Suprapubic skin (tissue), 4 donors: ENCODE measurements around the gene SACM1L. TPM values are rescaled to one million over a fixed set of nuclear protein-coding genes. Genes with fewer than 3 reads are reported as not detected.
"Not testable (repeated sequence)": the region's sequence is repeated elsewhere in the genome, so short reads cannot be mapped to it uniquely, and the experiment has no call there.

ENCODE experiments used
- DNase-seq, 2 donors: peaks; one replicate each; pipeline ENCODE4 v3.0.0-alpha.2; 2019; ENCODE audit warnings: low spot score in 2 of 2
- H3K27ac ChIP-seq: fragments of 200-600 bp; sonication (generic); one replicate; pipeline ENCODE4 v1.5.1; 2019
- H3K27me3 ChIP-seq: fragments of 200-600 bp; sonication (generic); one replicate; pipeline ENCODE4 v1.5.1; 2019
- H3K36me3 ChIP-seq: fragments of 200-600 bp; sonication (generic); one replicate; pipeline ENCODE4 v1.5.1; 2019
- H3K4me1 ChIP-seq: fragments of 200-600 bp; sonication (generic); one replicate; pipeline ENCODE4 v1.5.1; 2019
- H3K4me3 ChIP-seq: fragments of 200-600 bp; sonication (generic); one replicate; pipeline ENCODE4 v1.5.1; 2019; ENCODE audit warnings: mild to moderate bottlenecking
- H3K9me3 ChIP-seq: fragments of 200-600 bp; sonication (generic); one replicate; pipeline ENCODE4 v1.5.1; 2019
- EP300 ChIP-seq: sonication (generic); formaldehyde crosslinking; IDR thresholded peaks from one replicate; pipeline ENCODE4 v1.6.1; 2017; ENCODE audit warnings: antibody characterized with exemption
- POLR2A ChIP-seq, 2 donors: fragments of 450-650 bp; IDR thresholded peaks; one replicate each; pipeline ENCODE4 v1.6.1; 2017; ENCODE audit warnings: antibody characterized with exemption in 2 of 2, mild to moderate bottlenecking in 2 of 2, moderate library complexity in 2 of 2
- POLR2AphosphoS5 ChIP-seq, 3 donors: sonication (generic); formaldehyde crosslinking; IDR thresholded peaks; one replicate each; pipeline ENCODE4 v1.6.1; 2017; ENCODE audit warnings: antibody characterized with exemption in 3 of 3
- WGBS: methylation state at CpG from one replicate; pipeline ENCODE4 v1.1.5; 2018; 5-methylcytosine and 5-hydroxymethylcytosine counted together
- total RNA-seq, 4 donors: library from RNA; depleted of rRNA; stranded (reverse); fragments of >200 nt; gene quantifications; one replicate each; pipeline ENCODE4 v1.1.0, GENCODE V29; 2016
- TF ChIP-seq, protein P1 (sequence below), 2 donors: fragments of 200-600 bp in 1 of 2; fragments of 450-650 bp in 1 of 2; sonication (generic) in 1 of 2; IDR thresholded peaks; one replicate each; pipeline ENCODE4 v1.5.1; 2016 to 2019; ENCODE audit warnings: antibody characterized with exemption in 2 of 2, mild to moderate bottlenecking in 1 of 2, moderate library complexity in 1 of 2

The SACM1L gene
- total RNA-seq, 4 donors from 2014 or later = 22.8 to 48.9 (median 31.2) TPM

DNA sequence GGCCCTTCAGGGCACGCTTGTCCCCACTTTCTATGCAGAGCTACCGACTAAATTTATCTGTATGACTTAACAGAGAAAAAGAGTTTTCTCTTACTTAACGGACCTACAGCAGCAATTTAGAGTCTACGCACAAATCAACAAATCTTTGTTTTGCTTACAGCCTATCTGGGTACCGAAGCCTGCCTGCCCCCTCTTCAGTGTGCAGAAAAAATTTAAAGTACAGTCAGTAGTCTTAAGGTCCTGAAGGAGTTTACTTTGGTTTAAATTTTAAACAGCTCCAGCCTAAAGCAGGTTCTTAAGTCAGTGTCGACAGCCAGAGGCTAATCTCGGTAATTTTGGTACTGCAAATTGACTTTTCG is 570 bp downstream of the SACM1L start:
- WGBS = under 1% methylated on average over 8 of the region's 8 CpGs
- Histone ChIP-seq H3K4me3 (peak overlapping the region; percentile 72), H3K36me3 (no peaks in the 10 kb centered on the region), H3K27ac (peak overlapping the region; percentile 85), H3K9me3 (no peaks in the 10 kb centered on the region), H3K27me3 (no peaks in the 10 kb centered on the region), H3K4me1 (peaks cover 67% of the 10 kb centered on the region)
- TF ChIP-seq EP300 (no peak), POLR2A (IDR thresholded peaks at IDR 0.05) (no peak), POLR2AphosphoS5 (IDR thresholded peaks at IDR 0.05) (no peak)
- TF ChIP-seq, protein P1, sequence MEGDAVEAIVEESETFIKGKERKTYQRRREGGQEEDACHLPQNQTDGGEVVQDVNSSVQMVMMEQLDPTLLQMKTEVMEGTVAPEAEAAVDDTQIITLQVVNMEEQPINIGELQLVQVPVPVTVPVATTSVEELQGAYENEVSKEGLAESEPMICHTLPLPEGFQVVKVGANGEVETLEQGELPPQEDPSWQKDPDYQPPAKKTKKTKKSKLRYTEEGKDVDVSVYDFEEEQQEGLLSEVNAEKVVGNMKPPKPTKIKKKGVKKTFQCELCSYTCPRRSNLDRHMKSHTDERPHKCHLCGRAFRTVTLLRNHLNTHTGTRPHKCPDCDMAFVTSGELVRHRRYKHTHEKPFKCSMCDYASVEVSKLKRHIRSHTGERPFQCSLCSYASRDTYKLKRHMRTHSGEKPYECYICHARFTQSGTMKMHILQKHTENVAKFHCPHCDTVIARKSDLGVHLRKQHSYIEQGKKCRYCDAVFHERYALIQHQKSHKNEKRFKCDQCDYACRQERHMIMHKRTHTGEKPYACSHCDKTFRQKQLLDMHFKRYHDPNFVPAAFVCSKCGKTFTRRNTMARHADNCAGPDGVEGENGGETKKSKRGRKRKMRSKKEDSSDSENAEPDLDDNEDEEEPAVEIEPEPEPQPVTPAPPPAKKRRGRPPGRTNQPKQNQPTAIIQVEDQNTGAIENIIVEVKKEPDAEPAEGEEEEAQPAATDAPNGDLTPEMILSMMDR (IDR thresholded peaks at IDR 0.05) = no peak
- no peak for DNase-seq

DNA sequence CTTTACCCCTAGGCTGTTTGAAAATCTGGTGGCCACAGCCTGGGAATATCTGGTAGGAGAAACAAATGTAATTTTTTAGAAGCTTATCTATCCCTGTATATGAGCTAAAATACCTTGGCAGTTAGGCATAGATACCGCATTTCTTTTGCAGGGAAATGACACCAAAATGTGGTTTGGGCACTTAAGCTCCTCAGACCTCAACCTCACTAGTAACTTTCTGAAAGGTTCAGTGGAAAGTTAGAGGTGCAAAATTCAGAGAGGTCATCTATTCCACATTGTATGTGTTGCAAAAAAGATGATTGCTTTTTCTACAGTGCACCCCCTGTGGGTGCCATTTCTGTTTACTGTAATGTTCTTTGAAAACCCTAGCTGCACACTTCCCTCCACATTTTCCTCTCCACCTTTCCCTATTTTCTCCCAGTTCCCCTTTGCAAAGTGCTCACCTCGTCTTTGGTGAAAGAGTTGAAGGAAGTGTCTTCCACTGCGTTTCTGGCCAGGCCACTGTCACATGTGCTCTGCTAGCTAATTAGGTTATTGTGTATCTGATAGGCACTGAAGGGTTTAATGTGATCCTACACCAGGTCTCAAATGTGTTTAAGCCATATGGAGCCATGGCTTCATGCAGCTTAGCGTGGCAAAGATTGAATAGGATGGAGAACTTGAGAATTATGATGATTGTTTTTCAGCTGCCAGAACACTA is 1.3 kb downstream of the SACM1L start:
- TF ChIP-seq, protein P1 (IDR thresholded peaks at IDR 0.05) = no peak
- no peak for TF ChIP-seq POLR2A (IDR thresholded peaks at IDR 0.05)
- TF ChIP-seq POLR2AphosphoS5 (IDR thresholded peaks at IDR 0.05) = no peak
- no peak for TF ChIP-seq EP300
- DNase-seq = no peak
- Histone ChIP-seq H3K27ac (peak overlapping the region; percentile 85), H3K36me3 (no peaks in the 10 kb centered on the region), H3K4me1 (peaks cover 63% of the 10 kb centered on the region), H3K4me3 (peak overlapping the region; percentile 72), H3K27me3 (no peaks in the 10 kb centered on the region), H3K9me3 (no peaks in the 10 kb centered on the region)
- 12% methylated on average over 4 of the region's 4 CpGs for WGBS

DNA sequence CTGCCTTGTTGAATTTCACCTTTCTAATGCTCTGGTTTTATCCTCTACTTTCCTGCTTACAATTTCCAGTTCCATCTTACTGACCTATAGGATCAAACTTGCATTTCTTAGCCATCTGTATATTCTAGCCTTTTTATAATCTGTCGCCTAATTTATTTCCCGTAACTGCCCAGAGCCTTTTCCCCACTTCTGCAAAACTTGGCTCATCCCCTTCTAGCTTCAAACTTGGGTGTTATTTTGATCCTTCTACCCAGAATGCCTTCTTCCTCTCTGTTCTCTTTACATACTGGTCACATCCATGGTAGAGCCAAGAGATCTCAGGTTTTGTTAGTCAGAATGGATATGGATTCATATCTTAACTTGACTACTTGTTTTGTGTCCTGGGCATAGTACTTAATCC is 2.6 kb downstream of the SACM1L start:
- H3K27ac ChIP-seq = no peak overlapping the region
- 80% methylated on average over 2 of the region's 2 CpGs for WGBS
- H3K36me3 ChIP-seq = no peaks in the 10 kb centered on the region
- no peak for DNase-seq
- H3K4me3 ChIP-seq = no peak overlapping the region
- peaks cover 63% of the 10 kb centered on the region for H3K4me1 ChIP-seq
- H3K9me3 ChIP-seq = no peaks in the 10 kb centered on the region
- H3K27me3 ChIP-seq = no peaks in the 10 kb centered on the region
- TF ChIP-seq, protein P1 (IDR thresholded peaks at IDR 0.05) = no peak
- TF ChIP-seq POLR2AphosphoS5 (IDR thresholded peaks at IDR 0.05) (no peak), POLR2A (IDR thresholded peaks at IDR 0.05) (no peak), EP300 (no peak)

DNA sequence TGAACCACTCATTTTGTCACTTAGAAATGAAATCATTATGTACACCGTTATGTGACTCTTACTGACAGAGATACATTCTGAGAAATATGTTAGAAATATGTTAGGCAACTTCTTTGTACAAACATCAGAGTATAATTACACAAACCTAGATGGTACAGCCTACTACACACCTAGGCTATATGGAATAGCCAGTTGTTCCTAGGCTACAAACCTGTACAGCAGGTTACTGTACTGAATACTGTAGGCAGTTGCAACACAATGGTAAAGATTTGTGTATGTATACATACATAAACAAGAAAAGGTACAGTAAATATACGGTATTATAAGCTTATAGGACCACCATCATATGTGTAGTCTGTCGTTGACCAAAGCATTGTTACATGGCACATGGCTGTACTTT is 3.7 kb downstream of the SACM1L start:
- no peaks in the 10 kb centered on the region for H3K36me3 ChIP-seq
- no peaks in the 10 kb centered on the region for H3K9me3 ChIP-seq
- H3K27ac ChIP-seq = no peak overlapping the region
- TF ChIP-seq, protein P1 (IDR thresholded peaks at IDR 0.05) = no peak
- TF ChIP-seq POLR2AphosphoS5 (IDR thresholded peaks at IDR 0.05) (no peak), EP300 (no peak), POLR2A (IDR thresholded peaks at IDR 0.05) (no peak)
- no peak overlapping the region for H3K4me3 ChIP-seq
- peaks cover 62% of the 10 kb centered on the region for H3K4me1 ChIP-seq
- no peak for DNase-seq
- WGBS = 78% methylated on average over 3 of the region's 3 CpGs
- H3K27me3 ChIP-seq = no peaks in the 10 kb centered on the region

- H3K4me3 ChIP-seq = no peak overlapping the region
- no peaks in the 10 kb centered on the region for H3K9me3 ChIP-seq
- 55% methylated on average over 3 of the region's 3 CpGs for WGBS
- DNase-seq = no peak
- no peaks in the 10 kb centered on the region for H3K27me3 ChIP-seq
- no peaks in the 10 kb centered on the region for H3K36me3 ChIP-seq
- TF ChIP-seq POLR2A (IDR thresholded peaks at IDR 0.05) (no peak), EP300 (no peak), POLR2AphosphoS5 (IDR thresholded peaks at IDR 0.05) (no peak)
- TF ChIP-seq, protein P1 (IDR thresholded peaks at IDR 0.05) = no peak
- H3K4me1 ChIP-seq = peaks cover 53% of the 10 kb centered on the region
- no peak overlapping the region for H3K27ac ChIP-seq
These were observed 4.8 kb downstream of the SACM1L start for GRCh38 chr3:45693941-45694521.

DNA sequence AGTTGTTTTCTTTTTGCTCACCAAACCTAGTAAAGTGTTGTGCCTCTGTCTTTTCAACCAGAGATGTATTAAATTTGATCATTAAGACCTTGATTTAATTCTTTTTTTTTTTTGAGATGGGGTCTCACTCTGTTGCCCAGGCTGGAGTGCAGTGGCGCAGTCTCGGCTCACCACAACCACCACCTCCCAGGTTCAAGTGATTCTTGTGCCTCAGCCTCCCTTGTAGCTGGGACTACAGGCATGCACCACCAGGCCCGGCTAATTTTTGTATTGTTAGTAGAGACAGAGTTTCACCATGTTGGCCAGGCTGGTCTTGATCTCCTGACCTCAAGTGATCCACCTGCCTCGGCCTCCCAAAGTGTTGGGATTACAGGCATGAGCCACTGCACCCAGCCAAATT is 6.0 kb downstream of the SACM1L start:
- not testable (repeated sequence) for H3K27ac ChIP-seq, H3K4me3 ChIP-seq, H3K9me3 ChIP-seq, H3K36me3 ChIP-seq, DNase-seq, H3K27me3 ChIP-seq
- 96% methylated on average over 4 of the region's 4 CpGs for WGBS
- H3K4me1 ChIP-seq = peaks cover 48% of the 10 kb centered on the region
